IMR-90 (cell line): ENCODE results near the gene TMPRSS13. TPM values are rescaled to one million over a fixed set of nuclear protein-coding genes. Genes with fewer than 3 reads are reported as not detected.

ENCODE experiments used
- ATAC-seq: fragments of 200-7000 bp; cut with Tn5 transposase; 2 replicates; pipeline ENCODE4 v1.9.1; 2020; ENCODE audit warnings: low read depth, mild to moderate bottlenecking, moderate library complexity
- BruUV-seq: library from RNA; stranded (reverse); fragments of 400-500 nt; replicated peaks from 2 replicates; lab custom pipeline; 2021; lab: Mats Ljungman, UMichigan
- CTCF ChIA-PET: fragments of 300-600 bp; formaldehyde crosslinking; extraction: SDS; loops from one replicate; lab custom pipeline; 2021; ENCODE audit warnings: antibody characterized with exemption; lab: Yijun Ruan, JAX
- POLR2A ChIA-PET: fragments of 300-600 bp; sonication (Branson Sonifier 250); formaldehyde crosslinking; loops from one replicate; lab custom pipeline; 2022; ENCODE audit warnings: antibody characterized with exemption; ENCODE audit not compliant: unreplicated experiment; lab: Charles Lee
- DNase-seq: peaks from one replicate; pipeline ENCODE4 v3.0.0; 2013
- H2AFZ ChIP-seq: replicated peaks from 2 replicates; pipeline ENCODE3; 2013; ENCODE audit warnings: low read length, mild to moderate bottlenecking; ENCODE audit not compliant: poor library complexity
- H2AK5ac ChIP-seq: 2 replicates; pipeline ENCODE4 v1.6.1; 2013; ENCODE audit warnings: low read depth, low read length, inconsistent platforms
- H2AK9ac ChIP-seq: replicated peaks from 2 replicates; pipeline ENCODE3; 2013; ENCODE audit warnings: mild to moderate bottlenecking, low read depth, low read length, moderate library complexity; ENCODE audit not compliant: poor library complexity
- H2BK120ac ChIP-seq: 2 replicates; pipeline ENCODE4 v1.6.1; 2013; ENCODE audit warnings: low read depth, low read length, inconsistent platforms
- H2BK15ac ChIP-seq: 3 replicates; pipeline ENCODE4 v1.6.1; 2013; ENCODE audit warnings: low read depth, low read length, inconsistent platforms
- H2BK20ac ChIP-seq: 2 replicates; pipeline ENCODE4 v1.6.1; 2013; ENCODE audit warnings: low read depth, mild to moderate bottlenecking, inconsistent platforms, low read length, moderate library complexity
- H2BK5ac ChIP-seq: 2 replicates; pipeline ENCODE4 v1.6.1; 2013; ENCODE audit warnings: mild to moderate bottlenecking, low read depth, low read length, inconsistent platforms; ENCODE audit not compliant: poor library complexity, severe bottlenecking
- H3K14ac ChIP-seq: replicated peaks from 2 replicates; pipeline ENCODE4 v1.6.1; 2013; ENCODE audit warnings: low read depth, low read length, inconsistent platforms
- H3K18ac ChIP-seq: 2 replicates; pipeline ENCODE4 v1.6.1; 2013; ENCODE audit warnings: low read depth, low read length, control low read depth
- H3K23ac ChIP-seq: 2 replicates; pipeline ENCODE4 v1.6.1; 2013; ENCODE audit warnings: low read depth, low read length, inconsistent platforms
- H3K27ac ChIP-seq: 2 replicates; pipeline ENCODE4 v1.5.1; 2013; ENCODE audit warnings: mild to moderate bottlenecking, control low read depth, low read length; ENCODE audit not compliant: insufficient read depth
- H3K27me3 ChIP-seq: 2 replicates; pipeline ENCODE4 v1.6.1; 2013; ENCODE audit warnings: low read length; ENCODE audit not compliant: control insufficient read depth, insufficient read depth
- H3K36me3 ChIP-seq: 2 replicates; pipeline ENCODE4 v1.6.1; 2013; ENCODE audit warnings: low read length, mixed read lengths; ENCODE audit not compliant: control insufficient read depth, insufficient read depth
- H3K4ac ChIP-seq: 2 replicates; pipeline ENCODE4 v1.6.1; 2013; ENCODE audit warnings: low read depth, low read length, inconsistent platforms
- H3K4me1 ChIP-seq: 2 replicates; pipeline ENCODE4 v1.6.1; 2013; ENCODE audit warnings: low read length, mixed read lengths; ENCODE audit not compliant: control insufficient read depth, insufficient read depth
- H3K4me2 ChIP-seq: 2 replicates; pipeline ENCODE4 v1.6.1; 2013; ENCODE audit warnings: low read depth, mild to moderate bottlenecking, control low read depth, low read length, moderate library complexity
- H3K4me3 ChIP-seq: 2 replicates; pipeline ENCODE4 v1.5.1; 2013; ENCODE audit warnings: low read depth, mild to moderate bottlenecking, control low read depth, low read length, moderate library complexity; ENCODE audit not compliant: insufficient read depth
- H3K56ac ChIP-seq: 2 replicates; pipeline ENCODE4 v1.6.1; 2013; ENCODE audit warnings: low read length, inconsistent platforms; ENCODE audit not compliant: insufficient read depth; ENCODE audit errors: extremely low read depth
- H3K79me1 ChIP-seq, 2 experiments: 2 replicates each; pipeline ENCODE4 v1.6.1; 2013; ENCODE audit warnings: low read length in 2 of 2, inconsistent platforms in 1 of 2, low read depth in 1 of 2
- H3K9ac ChIP-seq: 2 replicates; pipeline ENCODE4 v1.6.1; 2013; ENCODE audit warnings: low read depth, low read length, control low read depth
- H3K9me1 ChIP-seq: 2 replicates; pipeline ENCODE4 v1.6.1; 2013; ENCODE audit warnings: low read length, inconsistent platforms; ENCODE audit not compliant: insufficient read depth
- H3K9me3 ChIP-seq: 2 replicates; pipeline ENCODE4 v1.6.1; 2013; ENCODE audit warnings: low read length; ENCODE audit not compliant: control insufficient read depth, insufficient read depth
- H4K20me1 ChIP-seq: 2 replicates; pipeline ENCODE4 v1.6.1; 2013; ENCODE audit warnings: low read length, inconsistent platforms; ENCODE audit not compliant: insufficient read depth
- H4K5ac ChIP-seq: 2 replicates; pipeline ENCODE4 v1.6.1; 2013; ENCODE audit warnings: mild to moderate bottlenecking, low read depth, low read length, control low read depth
- H4K8ac ChIP-seq, 2 experiments: 2 replicates each; pipeline ENCODE4 v1.6.1; 2013; ENCODE audit warnings: low read depth in 2 of 2, low read length in 2 of 2, control low read depth in 1 of 2, inconsistent platforms in 1 of 2
- H4K91ac ChIP-seq: 2 replicates; pipeline ENCODE4 v1.6.1; 2013; ENCODE audit warnings: low read depth, low read length, inconsistent platforms; ENCODE audit not compliant: insufficient read depth
- BHLHE40 ChIP-seq: fragments of 150-350 bp; IDR thresholded peaks from 2 replicates; pipeline ENCODE4 v1.6.1; 2016; ENCODE audit warnings: mild to moderate bottlenecking, low read depth, low read length
- CEBPB ChIP-seq: IDR thresholded peaks from 2 replicates; pipeline ENCODE4 v1.6.1; 2012; ENCODE audit warnings: low read depth, low read length, improper control_type of control experiment
- FOS ChIP-seq: fragments of 150-350 bp; IDR thresholded peaks from 2 replicates; pipeline ENCODE4 v1.6.1; 2016; ENCODE audit warnings: low read depth, low read length
- MAZ ChIP-seq: IDR thresholded peaks from 2 replicates; pipeline ENCODE4 v1.6.1; 2012; ENCODE audit warnings: low read depth, mild to moderate bottlenecking, low read length, improper control_type of control experiment, moderate library complexity, borderline replicate concordance
- MXI1 ChIP-seq: IDR thresholded peaks from 2 replicates; pipeline ENCODE4 v1.6.1; 2012; ENCODE audit warnings: low read depth, mild to moderate bottlenecking, low read length, moderate library complexity, borderline replicate concordance
- POLR2A ChIP-seq: IDR thresholded peaks from 2 replicates; pipeline ENCODE4 v1.6.1; 2012; ENCODE audit warnings: mild to moderate bottlenecking, low read depth, low read length
- RAD21 ChIP-seq: IDR thresholded peaks from 2 replicates; pipeline ENCODE4 v1.6.1; 2012; ENCODE audit warnings: low read length, improper control_type of control experiment
- RCOR1 ChIP-seq: IDR thresholded peaks from 2 replicates; pipeline ENCODE4 v1.6.1; 2012; ENCODE audit warnings: mild to moderate bottlenecking, low read length, improper control_type of control experiment; ENCODE audit not compliant: insufficient replicate concordance
- RFX5 ChIP-seq: IDR thresholded peaks from 2 replicates; pipeline ENCODE4 v1.8.0; 2012; ENCODE audit warnings: low read depth, mild to moderate bottlenecking, low read length, moderate library complexity
- SMC3 ChIP-seq: fragments of 150-350 bp; IDR thresholded peaks from 2 replicates; pipeline ENCODE4 v1.6.1; 2016; ENCODE audit warnings: low read depth, mild to moderate bottlenecking, antibody characterized with exemption, low read length, moderate library complexity
- WGBS, 2 experiments: methylation state at CpG; one replicate each; pipeline versions ENCODE4 v1.1.5 to v1.1.7; 2013; ENCODE audit warnings: missing lambda C conversion rate in 2 of 2; ENCODE audit not compliant: insufficient read length in 1 of 2; ENCODE audit errors: extremely low coverage in 2 of 2; 5-methylcytosine and 5-hydroxymethylcytosine counted together
- dilution Hi-C: fragments of 300-500 bp; cut with HindIII; formaldehyde crosslinking; loops from one replicate; pipeline ENCODE4 v1.14.3; 2018; ENCODE audit warnings: low sequenced_read_pairs; ENCODE audit not compliant: unreplicated experiment
- in situ Hi-C: fragments of 300-500 bp; cut with MboI; formaldehyde crosslinking; loops from 3 replicates; pipeline ENCODE4 v1.14.3; 2019; ENCODE audit warnings: low sequenced_read_pairs, inconsistent platforms, mixed read lengths
- intact Hi-C: fragments of 100-400 bp; cut with micrococcal nuclease; formaldehyde crosslinking; loops from 2 replicates; pipeline ENCODE4 v1.10.0; 2022
- polyA plus RNA-seq, 3 experiments: library from polyadenylated mRNA; depleted of rRNA; stranded (reverse); fragments of >200 nt; gene quantifications; 2 replicates each; pipeline ENCODE4 v1.2.3, GENCODE V29; 2012; ENCODE audit warnings: low replicate concordance in 1 of 3
- total RNA-seq: library from RNA; depleted of rRNA; stranded (reverse); fragments of >200 nt; gene quantifications from 2 replicates; pipeline ENCODE4 v1.2.3, GENCODE V29; 2012
- TF ChIP-seq, protein P1 (sequence below): fragments of 150-350 bp; IDR thresholded peaks from 2 replicates; pipeline ENCODE4 v1.6.1; 2017; ENCODE audit warnings: mild to moderate bottlenecking, antibody characterized with exemption, low read length, low read depth
- TF ChIP-seq, protein P2 (sequence below): conservative IDR thresholded peaks from 2 replicates; pipeline ENCODE4 v1.5.1; 2012; ENCODE audit warnings: mild to moderate bottlenecking, low read depth, low read length, improper control_type of control experiment
- TF ChIP-seq, protein P3 (sequence below): fragments of 150-350 bp; IDR thresholded peaks from 2 replicates; pipeline ENCODE4 v1.6.1; 2016; ENCODE audit warnings: low read depth, mild to moderate bottlenecking, low read length, moderate library complexity, borderline replicate concordance

Gene TMPRSS13
- total and polyA plus RNA-seq, 2 of the 4 experiments (the other 2 are of a cell fraction) = not detected

DNA sequence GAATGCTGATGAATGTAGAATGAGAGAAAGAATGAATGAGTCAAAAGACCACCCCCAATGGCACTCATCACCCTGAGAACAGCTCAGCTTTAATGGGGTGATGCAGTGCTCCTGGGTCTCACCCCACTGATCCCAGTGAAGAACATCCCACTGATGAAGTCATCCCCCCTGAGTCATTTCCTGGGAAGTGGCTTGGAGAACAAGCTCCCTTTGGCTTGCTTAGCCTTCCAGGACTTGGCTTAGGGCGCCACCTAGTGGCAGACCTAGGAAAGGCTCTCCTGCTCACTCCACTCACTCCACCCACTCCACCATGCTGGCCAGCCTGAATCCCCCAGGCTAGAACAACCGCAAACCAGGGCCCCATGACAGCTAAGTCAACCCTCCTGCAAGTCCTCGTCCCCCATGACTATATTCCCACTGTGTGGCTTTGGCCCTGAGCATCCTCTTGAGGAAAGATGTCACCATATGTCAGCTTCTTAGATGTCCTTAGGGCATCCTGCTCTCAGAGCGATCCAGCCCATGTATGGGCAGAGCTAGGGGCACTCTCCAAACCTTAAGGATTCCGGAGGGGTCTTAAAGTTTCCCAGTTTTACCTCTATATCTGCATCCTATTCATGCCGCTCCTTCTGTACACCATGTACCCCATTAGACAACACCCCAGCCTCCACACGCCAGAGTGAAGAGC, 17.8 kb upstream of the TMPRSS13 start:
- TF ChIP-seq RFX5 (no peak), CEBPB (peak; percentile 51; the same call in 1 of the 2 replicates), RCOR1 (peak; percentile 42), MAZ (peak; percentile 38; the same call in 1 of the 2 replicates), BHLHE40 (no peak), MXI1 (no peak), RAD21 (peak; percentile 99), FOS (peak; percentile 70), SMC3 (peak; percentile 84), POLR2A (peak; percentile 54; the same call in 1 of the 2 replicates)
- TF ChIP-seq, protein P1, sequence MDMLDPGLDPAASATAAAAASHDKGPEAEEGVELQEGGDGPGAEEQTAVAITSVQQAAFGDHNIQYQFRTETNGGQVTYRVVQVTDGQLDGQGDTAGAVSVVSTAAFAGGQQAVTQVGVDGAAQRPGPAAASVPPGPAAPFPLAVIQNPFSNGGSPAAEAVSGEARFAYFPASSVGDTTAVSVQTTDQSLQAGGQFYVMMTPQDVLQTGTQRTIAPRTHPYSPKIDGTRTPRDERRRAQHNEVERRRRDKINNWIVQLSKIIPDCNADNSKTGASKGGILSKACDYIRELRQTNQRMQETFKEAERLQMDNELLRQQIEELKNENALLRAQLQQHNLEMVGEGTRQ = no peak
- TF ChIP-seq, protein P2, sequence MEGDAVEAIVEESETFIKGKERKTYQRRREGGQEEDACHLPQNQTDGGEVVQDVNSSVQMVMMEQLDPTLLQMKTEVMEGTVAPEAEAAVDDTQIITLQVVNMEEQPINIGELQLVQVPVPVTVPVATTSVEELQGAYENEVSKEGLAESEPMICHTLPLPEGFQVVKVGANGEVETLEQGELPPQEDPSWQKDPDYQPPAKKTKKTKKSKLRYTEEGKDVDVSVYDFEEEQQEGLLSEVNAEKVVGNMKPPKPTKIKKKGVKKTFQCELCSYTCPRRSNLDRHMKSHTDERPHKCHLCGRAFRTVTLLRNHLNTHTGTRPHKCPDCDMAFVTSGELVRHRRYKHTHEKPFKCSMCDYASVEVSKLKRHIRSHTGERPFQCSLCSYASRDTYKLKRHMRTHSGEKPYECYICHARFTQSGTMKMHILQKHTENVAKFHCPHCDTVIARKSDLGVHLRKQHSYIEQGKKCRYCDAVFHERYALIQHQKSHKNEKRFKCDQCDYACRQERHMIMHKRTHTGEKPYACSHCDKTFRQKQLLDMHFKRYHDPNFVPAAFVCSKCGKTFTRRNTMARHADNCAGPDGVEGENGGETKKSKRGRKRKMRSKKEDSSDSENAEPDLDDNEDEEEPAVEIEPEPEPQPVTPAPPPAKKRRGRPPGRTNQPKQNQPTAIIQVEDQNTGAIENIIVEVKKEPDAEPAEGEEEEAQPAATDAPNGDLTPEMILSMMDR = peak; percentile 98
- TF ChIP-seq, protein P3, sequence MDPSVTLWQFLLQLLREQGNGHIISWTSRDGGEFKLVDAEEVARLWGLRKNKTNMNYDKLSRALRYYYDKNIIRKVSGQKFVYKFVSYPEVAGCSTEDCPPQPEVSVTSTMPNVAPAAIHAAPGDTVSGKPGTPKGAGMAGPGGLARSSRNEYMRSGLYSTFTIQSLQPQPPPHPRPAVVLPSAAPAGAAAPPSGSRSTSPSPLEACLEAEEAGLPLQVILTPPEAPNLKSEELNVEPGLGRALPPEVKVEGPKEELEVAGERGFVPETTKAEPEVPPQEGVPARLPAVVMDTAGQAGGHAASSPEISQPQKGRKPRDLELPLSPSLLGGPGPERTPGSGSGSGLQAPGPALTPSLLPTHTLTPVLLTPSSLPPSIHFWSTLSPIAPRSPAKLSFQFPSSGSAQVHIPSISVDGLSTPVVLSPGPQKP = no peak
- ChIA-PET POLR2A (no interaction called here), CTCF (interaction anchor here (0.5 to 2.0 kb wide), 22 partner anchors 9 to 521 kb away, joined by 3 to 23 read pairs (median 5); partner anchors contain the start of gene FXYD2)
- Histone ChIP-seq H3K4me2 (no peak overlapping the region), H3K27me3 (peaks cover 7% of the 10 kb centered on the region; the same call in 1 of the 2 replicates), H3K9ac (no peak overlapping the region), H3K56ac (no peak overlapping the region), H2AFZ (peak overlapping the region; percentile 72), H2BK20ac (no peak overlapping the region), H2BK5ac (no peak overlapping the region), H3K4me3 (no peak overlapping the region), H3K18ac (no peak overlapping the region), H4K91ac (no peak overlapping the region), H3K4ac (no peak overlapping the region), H4K20me1 (no peaks in the 10 kb centered on the region), H4K5ac (no peak overlapping the region), H3K9me1 (no peaks in the 10 kb centered on the region), H2BK15ac (no peak overlapping the region), H3K9me3 (no peaks in the 10 kb centered on the region), H3K14ac (no peak overlapping the region), H2BK120ac (no peak overlapping the region), H3K27ac (no peak overlapping the region), H3K79me1 (no peaks in the 10 kb centered on the region), H3K36me3 (no peaks in the 10 kb centered on the region), H2AK9ac (no peak overlapping the region), H4K8ac (no peak overlapping the region), H3K23ac (no peak overlapping the region), H3K4me1 (no peaks in the 10 kb centered on the region), H2AK5ac (no peak overlapping the region)
- 0% methylated on average over 3 of the region's 7 CpGs; no CpG with 5 or more reads in 1 of the 2 experiments for WGBS, 2 experiments
- ATAC-seq (peak; percentile 97), DNase-seq (peak; percentile 91)
- in situ Hi-C loops (loop anchor here (5.0 kb wide), 1 partner anchor 105 kb away; no protein-coding TSS in a partner anchor), intact Hi-C loops (loop anchor here (1.0 to 2.0 kb wide), 4 partner anchors 103 to 520 kb away; no protein-coding TSS in a partner anchor), dilution Hi-C loops (no loop called here)
- no TSS peak for BruUV-seq
